ENCODE data around the gene KAZN. TPM values are rescaled to one million over a fixed set of nuclear protein-coding genes. Genes with fewer than 3 reads are reported as not detected.

KAZN gene
- total and polyA plus RNA-seq, 4 experiments from 2014 or later: 0.08 to 0.47 TPM; not detected in 2

DNA sequence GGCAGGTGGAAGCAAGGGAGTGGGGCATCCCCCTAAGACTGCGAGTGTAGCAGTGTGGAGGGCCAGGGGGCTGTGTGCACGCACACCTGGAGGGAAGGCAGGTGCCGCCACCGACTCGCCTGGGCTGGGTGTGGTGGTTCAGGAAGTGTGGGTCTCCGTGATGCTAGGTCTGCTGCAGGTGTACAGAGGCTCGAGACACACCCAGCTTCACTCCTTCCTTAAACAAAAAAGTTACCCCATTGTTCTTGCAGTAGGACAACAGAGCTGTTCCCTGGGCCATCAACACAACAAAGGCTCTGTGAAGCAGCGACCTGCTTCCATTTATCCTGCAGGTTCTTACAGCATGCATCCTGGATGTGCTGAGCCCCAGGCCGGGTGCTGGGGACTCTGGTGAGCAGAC, 454.7 kb downstream of the KAZN start:
- H3K27ac Mint-ChIP-seq: no peak overlapping the region
- Histone ChIP-seq H3K4me1 (ENCODE audit: insufficient read depth, low read length) (no peaks in the 10 kb centered on the region), H3K4me3 (ENCODE audit: low read length in 2 of 2) (no peak overlapping the region), H3K36me3 (ENCODE audit: insufficient read depth, low read length) (no peaks in the 10 kb centered on the region), H3K27ac (ENCODE audit: low read depth, low read length) (no peak overlapping the region), H3K9me3 (ENCODE audit: control insufficient read depth in 1 of 2, low read length in 2 of 2) (no peaks in the 10 kb centered on the region), H3K27me3 (ENCODE audit: insufficient read depth, low read length) (no peaks in the 10 kb centered on the region)
- POLR2A ChIA-PET (ENCODE audit: partially characterized antibody): no interaction called here
- no peaks in the 10 kb centered on the region for H3K36me3 Mint-ChIP-seq
- H3K4me3 Mint-ChIP-seq: no peak overlapping the region
- intact Hi-C loops (cut with micrococcal nuclease): no loop called here
- no peak for DNase-seq
- H3K9me3 Mint-ChIP-seq: peaks cover 0 to 7% (median 4%) of the 10 kb centered on the region in 8 donors
- CTCF ChIA-PET (ENCODE audit: partially characterized antibody): no interaction called here
- H3K4me1 Mint-ChIP-seq: no peaks in the 10 kb centered on the region
- H3K27me3 Mint-ChIP-seq: peaks cover 2% of the 10 kb centered on the region in 2 donors

- H3K27me3 Mint-ChIP-seq: peaks cover 2 to 3% of the 10 kb centered on the region in 2 donors
- CTCF ChIA-PET (ENCODE audit: partially characterized antibody): no interaction called here
- intact Hi-C loops (cut with micrococcal nuclease): no loop called here
- H3K27me3 ChIP-seq (ENCODE audit: insufficient read depth, low read length): no peaks in the 10 kb centered on the region
- no peak for DNase-seq
- H3K4me3 Mint-ChIP-seq: no peak overlapping the region
- no peak overlapping the region for H3K27ac Mint-ChIP-seq
- H3K4me1 Mint-ChIP-seq: no peaks in the 10 kb centered on the region
- H3K36me3 Mint-ChIP-seq: no peaks in the 10 kb centered on the region
- H3K4me1 ChIP-seq (ENCODE audit: insufficient read depth, low read length): no peaks in the 10 kb centered on the region
- no peak overlapping the region for H3K4me3 ChIP-seq (ENCODE audit: low read length in 2 of 2)
- H3K9me3 ChIP-seq (ENCODE audit: control insufficient read depth in 1 of 2, low read length in 2 of 2): no peaks in the 10 kb centered on the region
- H3K36me3 ChIP-seq (ENCODE audit: insufficient read depth, low read length): no peaks in the 10 kb centered on the region
- no peak overlapping the region for H3K27ac ChIP-seq (ENCODE audit: low read depth, low read length)
- POLR2A ChIA-PET (ENCODE audit: partially characterized antibody): no interaction called here
- peaks cover 0 to 7% (median 4%) of the 10 kb centered on the region in 8 donors for H3K9me3 Mint-ChIP-seq
Measured at GRCh38 chr1:15055736-15056415, 457.4 kb downstream of the KAZN start.

DNA sequence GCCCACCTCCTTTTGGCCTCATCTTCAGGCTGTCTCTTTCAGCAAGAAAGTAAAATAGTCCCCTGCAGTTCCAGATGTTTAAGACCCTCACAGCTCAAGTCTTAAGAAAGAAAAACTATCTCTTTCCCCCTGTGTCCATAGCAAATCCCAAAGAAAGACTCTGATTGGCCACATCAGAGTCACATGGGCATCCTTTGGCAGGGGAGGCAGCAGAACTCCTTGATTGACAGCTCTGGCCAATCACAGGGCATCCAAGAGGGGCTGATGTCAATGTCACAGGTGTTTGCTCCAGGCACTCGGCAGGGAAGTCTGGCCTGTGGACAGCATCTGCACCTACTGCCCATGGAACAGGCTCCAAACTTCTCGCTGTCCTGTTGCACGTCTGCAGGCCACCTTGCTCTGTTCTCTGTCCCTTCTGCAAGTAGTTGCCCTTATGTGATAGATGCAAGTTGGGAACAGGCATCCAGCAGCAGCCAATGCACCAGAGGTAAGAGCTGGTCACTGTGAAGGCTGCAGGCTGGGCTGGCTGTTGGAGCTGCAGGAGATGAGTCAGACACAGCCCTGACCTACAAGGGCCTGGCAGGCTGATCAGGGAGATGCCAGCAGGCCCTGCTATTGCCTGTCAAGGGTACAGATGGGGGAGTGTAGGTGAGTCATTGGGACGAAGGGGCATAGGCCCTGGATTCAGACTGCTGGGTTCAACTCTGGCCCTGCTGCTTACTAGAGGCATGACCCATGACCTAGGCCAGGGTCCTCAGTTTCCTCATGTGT, 458.2 kb downstream of the KAZN start:
- Histone ChIP-seq H3K27ac (ENCODE audit: low read depth, low read length) (no peak overlapping the region), H3K4me3 (ENCODE audit: low read length in 2 of 2) (no peak overlapping the region), H3K4me1 (ENCODE audit: insufficient read depth, low read length) (no peaks in the 10 kb centered on the region), H3K36me3 (ENCODE audit: insufficient read depth, low read length) (no peaks in the 10 kb centered on the region), H3K9me3 (ENCODE audit: control insufficient read depth in 1 of 2, low read length in 2 of 2) (no peaks in the 10 kb centered on the region), H3K27me3 (ENCODE audit: insufficient read depth, low read length) (no peaks in the 10 kb centered on the region)
- Mint-ChIP-seq H3K27ac (no peak overlapping the region), H3K36me3 (no peaks in the 10 kb centered on the region), H3K9me3 (peaks cover 0 to 7% (median 3%) of the 10 kb centered on the region in 8 donors), H3K4me3 (no peak overlapping the region), H3K4me1 (no peaks in the 10 kb centered on the region), H3K27me3 (peaks cover 2 to 3% of the 10 kb centered on the region in 2 donors)
- intact Hi-C loops (cut with micrococcal nuclease): no loop called here
- CTCF ChIA-PET (ENCODE audit: partially characterized antibody): no interaction called here
- POLR2A ChIA-PET (ENCODE audit: partially characterized antibody): no interaction called here
- DNase-seq: no peak

GRCh38 chr1:15057834-15058233, 459.3 kb downstream of the KAZN start:
- intact Hi-C loops (cut with micrococcal nuclease): no loop called here
- Mint-ChIP-seq H3K9me3 (peaks cover 0 to 8% (median 1%) of the 10 kb centered on the region in 8 donors), H3K27ac (no peak overlapping the region), H3K4me1 (no peaks in the 10 kb centered on the region), H3K36me3 (no peaks in the 10 kb centered on the region), H3K4me3 (no peak overlapping the region), H3K27me3 (peaks cover 2 to 3% of the 10 kb centered on the region in 2 donors)
- Histone ChIP-seq H3K4me3 (ENCODE audit: low read length in 2 of 2) (no peak overlapping the region), H3K27me3 (ENCODE audit: insufficient read depth, low read length) (no peaks in the 10 kb centered on the region), H3K4me1 (ENCODE audit: insufficient read depth, low read length) (no peaks in the 10 kb centered on the region), H3K9me3 (ENCODE audit: control insufficient read depth in 1 of 2, low read length in 2 of 2) (no peaks in the 10 kb centered on the region), H3K36me3 (ENCODE audit: insufficient read depth, low read length) (no peaks in the 10 kb centered on the region), H3K27ac (ENCODE audit: low read depth, low read length) (no peak overlapping the region)
- ChIA-PET POLR2A (ENCODE audit: partially characterized antibody) (no interaction called here), CTCF (ENCODE audit: partially characterized antibody) (no interaction called here)
- DNase-seq: no peak

DNA sequence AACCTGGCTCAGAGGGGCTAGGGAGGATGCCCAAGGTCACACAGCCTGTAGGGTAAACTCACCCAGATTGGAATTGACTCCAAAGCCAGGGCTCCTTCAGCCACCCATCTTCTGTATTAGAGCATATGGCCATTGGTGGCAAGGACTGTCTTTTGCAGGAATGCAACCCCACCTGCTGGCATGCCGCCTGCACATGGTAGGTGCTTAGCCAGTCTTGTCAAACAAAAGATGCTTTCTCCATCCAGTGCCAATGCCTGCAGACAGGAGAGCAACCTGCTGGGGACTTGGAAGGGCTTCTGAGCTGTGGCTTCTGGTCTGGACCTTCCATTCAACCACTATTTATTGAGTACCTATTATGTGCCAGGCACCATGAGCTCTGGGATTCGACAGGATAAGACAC, 459.8 kb downstream of the KAZN start:
- intact Hi-C loops (cut with micrococcal nuclease): no loop called here
- DNase-seq: no peak
- H3K4me1 Mint-ChIP-seq: no peaks in the 10 kb centered on the region
- H3K9me3 Mint-ChIP-seq: peaks cover 0 to 8% (median 1%) of the 10 kb centered on the region in 8 donors
- H3K4me3 ChIP-seq (ENCODE audit: low read length in 2 of 2): no peak overlapping the region
- POLR2A ChIA-PET (ENCODE audit: partially characterized antibody): no interaction called here
- no peak overlapping the region for H3K27ac Mint-ChIP-seq
- no peaks in the 10 kb centered on the region for H3K36me3 Mint-ChIP-seq
- no peaks in the 10 kb centered on the region for H3K4me1 ChIP-seq (ENCODE audit: insufficient read depth, low read length)
- CTCF ChIA-PET (ENCODE audit: partially characterized antibody): no interaction called here
- H3K36me3 ChIP-seq (ENCODE audit: insufficient read depth, low read length): no peaks in the 10 kb centered on the region
- H3K4me3 Mint-ChIP-seq: no peak overlapping the region
- no peak overlapping the region for H3K27ac ChIP-seq (ENCODE audit: low read depth, low read length)
- H3K9me3 ChIP-seq (ENCODE audit: control insufficient read depth in 1 of 2, low read length in 2 of 2): no peaks in the 10 kb centered on the region
- peaks cover 2 to 3% of the 10 kb centered on the region in 2 donors for H3K27me3 Mint-ChIP-seq
- no peaks in the 10 kb centered on the region for H3K27me3 ChIP-seq (ENCODE audit: insufficient read depth, low read length)

- CTCF ChIA-PET (ENCODE audit: partially characterized antibody): no interaction called here
Measured at GRCh38 chr1:15060104-15060503, 461.6 kb downstream of the KAZN start.

GRCh38 chr1:15062479-15063099, 464.1 kb downstream of the KAZN start:
- Mint-ChIP-seq H3K4me1 (no peaks in the 10 kb centered on the region), H3K27me3 (peaks cover 2 to 3% of the 10 kb centered on the region in 2 donors), H3K36me3 (no peaks in the 10 kb centered on the region), H3K4me3 (no peak overlapping the region), H3K9me3 (peaks cover 0 to 8% (median 1%) of the 10 kb centered on the region in 8 donors), H3K27ac (no peak overlapping the region)
- CTCF ChIA-PET (ENCODE audit: partially characterized antibody): no interaction called here
- Histone ChIP-seq H3K9me3 (ENCODE audit: control insufficient read depth in 1 of 2, low read length in 2 of 2) (no peaks in the 10 kb centered on the region), H3K4me1 (ENCODE audit: insufficient read depth, low read length) (no peaks in the 10 kb centered on the region), H3K4me3 (ENCODE audit: low read length in 2 of 2) (no peak overlapping the region), H3K27ac (ENCODE audit: low read depth, low read length) (no peak overlapping the region), H3K36me3 (ENCODE audit: insufficient read depth, low read length) (no peaks in the 10 kb centered on the region), H3K27me3 (ENCODE audit: insufficient read depth, low read length) (no peaks in the 10 kb centered on the region)
- intact Hi-C loops (cut with micrococcal nuclease): no loop called here
- POLR2A ChIA-PET (ENCODE audit: partially characterized antibody): no interaction called here
- DNase-seq: no peak

More at GRCh38 chr1:15060104-15060503, 461.6 kb downstream of the KAZN start:
- Mint-ChIP-seq H3K4me3 (no peak overlapping the region), H3K27me3 (peaks cover 2 to 3% of the 10 kb centered on the region in 2 donors), H3K36me3 (no peaks in the 10 kb centered on the region), H3K27ac (no peak overlapping the region), H3K9me3 (peaks cover 0 to 8% (median 1%) of the 10 kb centered on the region in 8 donors), H3K4me1 (no peaks in the 10 kb centered on the region)
- H3K27me3 ChIP-seq (ENCODE audit: insufficient read depth, low read length): no peaks in the 10 kb centered on the region
- H3K9me3 ChIP-seq (ENCODE audit: control insufficient read depth in 1 of 2, low read length in 2 of 2): no peaks in the 10 kb centered on the region
- no peak overlapping the region for H3K27ac ChIP-seq (ENCODE audit: low read depth, low read length)
- intact Hi-C loops (cut with micrococcal nuclease): no loop called here
- no peak overlapping the region for H3K4me3 ChIP-seq (ENCODE audit: low read length in 2 of 2)
- no peaks in the 10 kb centered on the region for H3K4me1 ChIP-seq (ENCODE audit: insufficient read depth, low read length)
- no peaks in the 10 kb centered on the region for H3K36me3 ChIP-seq (ENCODE audit: insufficient read depth, low read length)
- no peak for DNase-seq
- POLR2A ChIA-PET (ENCODE audit: partially characterized antibody): no interaction called here
